ENCODE results near the gene TFIP11.

Gene TFIP11

GRCh38 chr22:26522012-26522411 lies 9.7 kb upstream of the TFIP11 start:
- no peak overlapping the region for H3K27ac ChIP-seq (ENCODE audit: low read length, poor library complexity, severe bottlenecking)
- H3K9me3 ChIP-seq (ENCODE audit: control insufficient read depth, low read length): no peaks in the 10 kb centered on the region
- no peak overlapping the region for H4K8ac ChIP-seq (ENCODE audit: low read length)
- no peak overlapping the region for H2AFZ ChIP-seq (ENCODE audit: low read depth, low read length)
- H2BK5ac ChIP-seq (ENCODE audit: low read depth, low read length, poor library complexity, severe bottlenecking): no peak overlapping the region
- H3K4ac ChIP-seq (ENCODE audit: low read depth in 1 of 2, low read length in 2 of 2): no peak overlapping the region
- H3K36me3 ChIP-seq (ENCODE audit: control insufficient read depth in 1 of 2, insufficient read depth in 2 of 2, low read depth in 1 of 2, low read length in 2 of 2): peaks cover 0 to 18% of the 10 kb centered on the region in 2 experiments
- no peaks in the 10 kb centered on the region for H3K27me3 ChIP-seq (ENCODE audit: control insufficient read depth in 1 of 2, insufficient read depth in 1 of 2, low read length in 2 of 2)
- no peaks in the 10 kb centered on the region for H3K4me1 ChIP-seq (ENCODE audit: control insufficient read depth, insufficient read depth, low read depth, low read length)
- no peak overlapping the region for H3K9ac ChIP-seq (ENCODE audit: low read length)
- no peak overlapping the region for H2BK120ac ChIP-seq (ENCODE audit: low read depth, low read length)
- no peak overlapping the region for H3K4me2 ChIP-seq (ENCODE audit: low read length, poor library complexity, severe bottlenecking)
- no CpG with 5 or more reads among the region's 2 CpGs for WGBS
- no peak overlapping the region for H2BK15ac ChIP-seq (ENCODE audit: low read depth, poor library complexity, severe bottlenecking)
- no peak overlapping the region for H2AK5ac ChIP-seq (ENCODE audit: low read length, severe bottlenecking)
- no peak overlapping the region for H4K91ac ChIP-seq (ENCODE audit: low read length)
- no peak overlapping the region for H3K14ac ChIP-seq (ENCODE audit: low read length in 2 of 2)
- H3K18ac ChIP-seq (ENCODE audit: low read depth in 1 of 2, low read length in 2 of 2): no peak overlapping the region
- H3K79me1 ChIP-seq (replicated peaks; ENCODE audit: low read length, poor library complexity, severe bottlenecking): no peaks in the 10 kb centered on the region
- no peak overlapping the region for H2BK12ac ChIP-seq (ENCODE audit: low read length in 2 of 2)
- H3K23ac ChIP-seq (ENCODE audit: low read length in 2 of 2): no peak overlapping the region
- H3K4me3 ChIP-seq (ENCODE audit: insufficient read depth in 1 of 2, low read depth in 1 of 2, low read length in 2 of 2): no peak overlapping the region
- no peak for DNase-seq

GRCh38 chr22:26517429-26517828 lies 5.2 kb upstream of the TFIP11 start:
- Histone ChIP-seq H3K27me3 (ENCODE audit: control insufficient read depth in 1 of 2, insufficient read depth in 1 of 2, low read length in 2 of 2) (no peaks in the 10 kb centered on the region), H3K4me1 (ENCODE audit: control insufficient read depth, insufficient read depth, low read depth, low read length) (peaks cover 2% of the 10 kb centered on the region), H2AFZ (ENCODE audit: low read depth, low read length) (no peak overlapping the region), H3K27ac (ENCODE audit: low read length, poor library complexity, severe bottlenecking) (no peak overlapping the region), H3K4me3 (ENCODE audit: insufficient read depth in 1 of 2, low read depth in 1 of 2, low read length in 2 of 2) (no peak overlapping the region), H2BK15ac (ENCODE audit: low read depth, poor library complexity, severe bottlenecking) (no peak overlapping the region), H3K9ac (ENCODE audit: low read length) (no peak overlapping the region), H3K14ac (ENCODE audit: low read length in 2 of 2) (no peak overlapping the region), H2BK12ac (ENCODE audit: low read length in 2 of 2) (no peak overlapping the region), H3K36me3 (ENCODE audit: control insufficient read depth in 1 of 2, insufficient read depth in 2 of 2, low read depth in 1 of 2, low read length in 2 of 2) (no peaks in the 10 kb centered on the region), H3K79me1 (replicated peaks; ENCODE audit: low read length, poor library complexity, severe bottlenecking) (peaks cover 16% of the 10 kb centered on the region), H3K23ac (ENCODE audit: low read length in 2 of 2) (no peak overlapping the region), H3K4me2 (ENCODE audit: low read length, poor library complexity, severe bottlenecking) (no peak overlapping the region), H4K8ac (ENCODE audit: low read length) (no peak overlapping the region), H3K18ac (ENCODE audit: low read depth in 1 of 2, low read length in 2 of 2) (no peak overlapping the region), H2BK5ac (ENCODE audit: low read depth, low read length, poor library complexity, severe bottlenecking) (no peak overlapping the region), H3K4ac (ENCODE audit: low read depth in 1 of 2, low read length in 2 of 2) (no peak overlapping the region), H3K9me3 (ENCODE audit: control insufficient read depth, low read length) (no peaks in the 10 kb centered on the region), H2BK120ac (ENCODE audit: low read depth, low read length) (no peak overlapping the region), H4K91ac (ENCODE audit: low read length) (no peak overlapping the region), H2AK5ac (ENCODE audit: low read length, severe bottlenecking) (no peak overlapping the region)
- 100% methylated on average over 3 of the region's 5 CpGs for WGBS
- DNase-seq: no peak

GRCh38 chr22:26516503-26516902 lies 4.2 kb upstream of the TFIP11 start:
- no peaks in the 10 kb centered on the region for H3K36me3 ChIP-seq (ENCODE audit: control insufficient read depth in 1 of 2, insufficient read depth in 2 of 2, low read depth in 1 of 2, low read length in 2 of 2)
- H3K18ac ChIP-seq (ENCODE audit: low read depth in 1 of 2, low read length in 2 of 2): no peak overlapping the region
- H2BK5ac ChIP-seq (ENCODE audit: low read depth, low read length, poor library complexity, severe bottlenecking): no peak overlapping the region
- H2AK5ac ChIP-seq (ENCODE audit: low read length, severe bottlenecking): no peak overlapping the region
- H3K4me1 ChIP-seq (ENCODE audit: control insufficient read depth, insufficient read depth, low read depth, low read length): peaks cover 3% of the 10 kb centered on the region
- H3K23ac ChIP-seq (ENCODE audit: low read length in 2 of 2): no peak overlapping the region
- H2BK15ac ChIP-seq (ENCODE audit: low read depth, poor library complexity, severe bottlenecking): no peak overlapping the region
- no peak overlapping the region for H3K4me2 ChIP-seq (ENCODE audit: low read length, poor library complexity, severe bottlenecking)
- H4K8ac ChIP-seq (ENCODE audit: low read length): no peak overlapping the region
- H3K27me3 ChIP-seq (ENCODE audit: control insufficient read depth in 1 of 2, insufficient read depth in 1 of 2, low read length in 2 of 2): no peaks in the 10 kb centered on the region
- no peak overlapping the region for H3K27ac ChIP-seq (ENCODE audit: low read length, poor library complexity, severe bottlenecking)
- H3K14ac ChIP-seq (ENCODE audit: low read length in 2 of 2): no peak overlapping the region
- H3K9ac ChIP-seq (ENCODE audit: low read length): no peak overlapping the region
- peaks cover 16% of the 10 kb centered on the region for H3K79me1 ChIP-seq (replicated peaks; ENCODE audit: low read length, poor library complexity, severe bottlenecking)
- no peak overlapping the region for H2BK12ac ChIP-seq (ENCODE audit: low read length in 2 of 2)
- no peak overlapping the region for H2AFZ ChIP-seq (ENCODE audit: low read depth, low read length)
- H3K4ac ChIP-seq (ENCODE audit: low read depth in 1 of 2, low read length in 2 of 2): no peak overlapping the region
- H4K91ac ChIP-seq (ENCODE audit: low read length): no peak overlapping the region
- no peak for DNase-seq
- WGBS: 96% methylated on average over 1 of the region's 1 CpG
- H2BK120ac ChIP-seq (ENCODE audit: low read depth, low read length): no peak overlapping the region
- no peaks in the 10 kb centered on the region for H3K9me3 ChIP-seq (ENCODE audit: control insufficient read depth, low read length)
- no peak overlapping the region for H3K4me3 ChIP-seq (ENCODE audit: insufficient read depth in 1 of 2, low read depth in 1 of 2, low read length in 2 of 2)

- Histone ChIP-seq H3K14ac (ENCODE audit: low read length in 2 of 2) (no peak overlapping the region), H2BK15ac (ENCODE audit: low read depth, poor library complexity, severe bottlenecking) (no peak overlapping the region), H4K91ac (ENCODE audit: low read length) (no peak overlapping the region), H3K4me3 (ENCODE audit: insufficient read depth in 1 of 2, low read depth in 1 of 2, low read length in 2 of 2) (no peak overlapping the region), H3K4me2 (ENCODE audit: low read length, poor library complexity, severe bottlenecking) (no peak overlapping the region), H3K9me3 (ENCODE audit: control insufficient read depth, low read length) (no peaks in the 10 kb centered on the region), H2AFZ (ENCODE audit: low read depth, low read length) (no peak overlapping the region), H3K4me1 (ENCODE audit: control insufficient read depth, insufficient read depth, low read depth, low read length) (peaks cover 3% of the 10 kb centered on the region), H3K4ac (ENCODE audit: low read depth in 1 of 2, low read length in 2 of 2) (no peak overlapping the region), H2BK5ac (ENCODE audit: low read depth, low read length, poor library complexity, severe bottlenecking) (no peak overlapping the region), H3K79me1 (replicated peaks; ENCODE audit: low read length, poor library complexity, severe bottlenecking) (peaks cover 17% of the 10 kb centered on the region), H3K9ac (ENCODE audit: low read length) (no peak overlapping the region), H3K18ac (ENCODE audit: low read depth in 1 of 2, low read length in 2 of 2) (no peak overlapping the region), H4K8ac (ENCODE audit: low read length) (no peak overlapping the region), H3K36me3 (ENCODE audit: control insufficient read depth in 1 of 2, insufficient read depth in 2 of 2, low read depth in 1 of 2, low read length in 2 of 2) (no peaks in the 10 kb centered on the region), H2BK12ac (ENCODE audit: low read length in 2 of 2) (no peak overlapping the region), H2AK5ac (ENCODE audit: low read length, severe bottlenecking) (no peak overlapping the region), H3K27me3 (ENCODE audit: control insufficient read depth in 1 of 2, insufficient read depth in 1 of 2, low read length in 2 of 2) (no peaks in the 10 kb centered on the region), H3K27ac (ENCODE audit: low read length, poor library complexity, severe bottlenecking) (no peak overlapping the region), H3K23ac (ENCODE audit: low read length in 2 of 2) (no peak overlapping the region), H2BK120ac (ENCODE audit: low read depth, low read length) (no peak overlapping the region)
- DNase-seq: no peak
- WGBS: 100% methylated on average over 2 of the region's 3 CpGs
These were observed 3.7 kb upstream of the TFIP11 start for GRCh38 chr22:26515931-26516330.
